ENCODE results near the gene CTBP1. TPM values are rescaled to one million over a fixed set of nuclear protein-coding genes. Genes with fewer than 3 reads are reported as not detected.
"Not testable (repeated sequence)": the region's sequence is repeated elsewhere in the genome, so short reads cannot be mapped to it uniquely, and the experiment has no call there.

The CTBP1 gene
- 100 to 1,000 TPM; 120 to 180 (median 146) TPM for total RNA-seq

DNA sequence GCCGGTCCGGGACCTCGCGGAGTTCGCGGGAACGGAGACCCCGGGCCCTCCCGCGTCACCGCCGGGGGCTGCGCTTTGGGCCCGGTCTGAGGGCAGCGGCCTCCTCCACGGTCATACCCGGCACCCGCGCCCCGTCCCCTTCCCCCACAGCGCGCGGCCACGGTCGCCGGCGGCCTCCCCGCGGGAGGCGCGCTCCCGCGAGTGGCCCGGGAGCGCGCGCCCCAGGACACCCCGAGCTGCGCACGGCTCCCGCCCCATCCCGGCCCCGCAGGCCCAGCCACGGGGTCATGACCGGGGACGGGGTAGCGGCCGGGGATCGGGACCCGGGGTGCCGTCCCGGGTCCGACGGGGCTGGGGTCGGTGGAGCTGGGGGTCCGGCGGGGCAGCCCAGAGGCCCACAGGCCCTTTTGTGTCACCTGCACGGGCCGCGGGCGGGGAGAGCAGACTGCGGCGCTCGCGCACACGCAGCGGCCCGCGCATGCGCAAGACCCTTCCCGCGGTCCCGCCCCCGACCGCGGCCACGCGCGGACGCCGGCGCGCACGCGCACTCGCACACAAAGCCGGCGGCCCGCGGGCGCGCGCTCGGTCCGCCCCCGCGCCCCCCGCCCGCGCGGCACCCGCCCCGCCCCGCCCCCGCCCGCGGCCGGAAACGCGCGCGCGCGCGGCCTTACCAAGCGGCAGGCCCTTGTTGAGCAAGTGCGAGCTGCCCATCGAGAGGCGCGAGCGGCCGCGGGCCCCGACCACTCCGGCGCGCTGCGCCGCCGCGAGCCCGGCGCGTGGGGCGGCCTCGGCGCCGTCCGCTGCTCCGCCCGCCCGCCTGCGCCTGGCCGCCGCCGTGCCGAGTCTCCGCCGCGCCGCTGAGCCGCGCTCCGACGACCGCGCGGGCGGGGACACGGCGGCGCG, at the start of gene CTBP1:
Gene CTBP1, minus strand, starts transcription at position 886 of the 903 bp plus-strand sequence. CDS start 7,799 bp downstream, outside the sequence.
- in situ Hi-C loops (cut with MboI; ENCODE audit: low pct_unique_long_range_greater_than_20kb in 2 of 9, low sequenced_read_pairs in 9 of 9, unreplicated experiment in 9 of 9) = no loop called here
- WGBS, 10 experiments = 0% methylated on average over 2 of the region's 163 CpGs; no CpG with 5 or more reads in 9 of the 10 experiments
- Histone ChIP-seq H3K4me1 (replicated peaks in 1 of 2) (peaks cover 17 to 20% of the 10 kb centered on the region in 2 donors), H3K4me3 (peak within 1 kb of the TSS; percentile 75 to 100 (median 93)), H3K27ac (peak within 1 kb of the TSS; percentile 98 to 99)
- peak; percentile 28 to 63 (median 52) for ATAC-seq (replicated peaks in 6 of 8)

DNA sequence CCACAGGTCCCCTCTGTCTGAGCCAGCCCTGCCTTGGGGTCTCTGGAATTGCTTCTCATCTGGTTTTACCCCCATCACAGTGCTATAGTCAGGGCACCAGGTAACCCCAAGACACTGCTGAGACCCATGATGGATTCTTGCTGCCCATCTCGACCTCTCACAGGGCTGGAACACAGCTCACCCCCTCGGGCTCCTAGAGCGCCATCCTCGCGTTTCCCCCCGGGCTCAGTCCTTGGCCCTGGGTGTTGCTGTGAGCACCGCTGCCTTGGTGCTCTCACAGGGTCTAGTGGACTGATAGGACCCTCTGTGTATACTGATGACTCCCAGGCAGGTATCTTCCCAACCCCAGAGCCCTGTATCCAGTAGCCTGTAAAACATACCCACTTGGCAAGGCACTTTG, 49.5 kb upstream of the CTBP1 start:
- H3K4me1 ChIP-seq (replicated peaks in 1 of 2) = no peaks in the 10 kb centered on the region
- H3K4me3 ChIP-seq = no peak overlapping the region
- in situ Hi-C loops (cut with MboI; ENCODE audit: low pct_unique_long_range_greater_than_20kb in 2 of 9, low sequenced_read_pairs in 9 of 9, unreplicated experiment in 9 of 9) = no loop called here
- ATAC-seq (replicated peaks in 6 of 8) = no peak
- H3K27ac ChIP-seq = no peak overlapping the region
- WGBS, 10 experiments = 90 to 100% (median 93%) methylated on average over 1 to 7 of the region's 7 CpGs; no CpG with 5 or more reads in 7 of the 10 experiments

DNA sequence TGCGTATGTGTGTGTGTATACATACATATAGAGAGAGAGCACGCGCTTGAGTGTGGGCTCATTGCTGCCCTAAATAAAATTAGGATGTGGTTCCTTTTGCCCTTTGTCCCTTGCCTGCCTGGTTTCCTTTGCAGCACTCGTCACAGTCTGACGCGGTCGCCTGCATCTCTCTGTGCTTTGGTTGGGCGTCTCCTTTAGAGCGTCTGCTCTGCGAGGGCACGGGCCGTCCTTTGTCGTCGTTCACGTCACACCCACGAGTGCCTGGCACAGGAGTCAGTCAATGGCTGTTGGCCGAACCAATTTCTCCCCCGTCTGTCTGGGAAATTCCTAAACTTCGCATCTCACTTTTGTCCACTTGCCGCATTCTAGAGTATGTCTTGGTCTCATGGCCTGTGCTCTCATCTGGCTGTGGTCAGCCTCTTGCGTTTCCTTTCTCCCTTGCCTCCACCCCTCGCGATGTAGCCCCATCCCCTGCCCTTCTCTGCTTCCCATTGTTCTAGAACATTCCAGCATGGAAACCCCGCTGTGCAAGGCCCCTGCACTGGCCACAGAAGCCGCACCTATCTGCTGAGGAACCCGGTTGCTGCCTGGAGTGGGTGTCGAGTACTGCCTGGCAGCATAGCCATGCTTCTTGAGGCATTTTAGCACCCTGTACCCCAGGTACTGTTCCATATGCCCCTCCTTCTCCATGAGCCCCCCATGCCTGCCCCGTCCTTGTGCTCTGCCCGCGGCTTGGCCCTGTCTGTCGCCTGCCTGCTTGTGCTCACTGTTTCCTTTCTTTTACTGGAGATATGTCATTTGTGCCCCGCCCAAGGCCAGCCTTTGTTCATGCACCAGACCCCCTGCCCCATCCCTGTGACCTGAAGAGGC, 48.8 kb upstream of the CTBP1 start:
- in situ Hi-C loops (cut with MboI; ENCODE audit: low pct_unique_long_range_greater_than_20kb in 2 of 9, low sequenced_read_pairs in 9 of 9, unreplicated experiment in 9 of 9) = no loop called here
- WGBS, 10 experiments = 79 to 96% (median 92%) methylated on average over 3 to 15 of the region's 32 CpGs; no CpG with 5 or more reads in 1 of the 10 experiments
- Histone ChIP-seq H3K27ac (no peak overlapping the region), H3K4me1 (replicated peaks in 1 of 2) (no peaks in the 10 kb centered on the region), H3K4me3 (no peak overlapping the region)
- no peak for ATAC-seq (replicated peaks in 6 of 8)

DNA sequence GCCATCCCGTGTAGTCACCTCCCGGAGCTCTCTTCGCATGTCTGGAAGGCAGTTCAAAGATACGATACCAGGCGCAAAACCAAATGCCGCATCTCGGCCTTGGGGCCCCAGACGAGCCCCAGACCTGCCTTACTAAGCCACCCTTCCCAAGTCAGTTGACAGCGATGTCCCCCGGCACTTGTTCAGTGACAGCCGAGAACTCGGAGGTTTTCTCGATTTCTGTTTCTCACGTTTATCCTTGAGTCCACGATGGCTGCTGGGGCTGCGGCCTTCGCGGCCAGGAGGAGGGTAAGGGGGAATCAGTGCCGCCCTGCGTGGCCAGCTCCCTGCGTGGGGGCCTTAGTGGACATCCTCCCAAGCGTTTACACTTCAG, 48.1 kb upstream of the CTBP1 start:
- peaks cover 0 to under 1% of the 10 kb centered on the region in 2 donors for H3K4me1 ChIP-seq (replicated peaks in 1 of 2)
- in situ Hi-C loops (cut with MboI; ENCODE audit: low pct_unique_long_range_greater_than_20kb in 2 of 9, low sequenced_read_pairs in 9 of 9, unreplicated experiment in 9 of 9) = no loop called here
- no peak for ATAC-seq (replicated peaks in 6 of 8)
- no peak overlapping the region for H3K4me3 ChIP-seq
- WGBS, 10 experiments = 40 to 94% (median 86%) methylated on average over 1 to 22 of the region's 22 CpGs; no CpG with 5 or more reads in 5 of the 10 experiments
- H3K27ac ChIP-seq = no peak overlapping the region

DNA sequence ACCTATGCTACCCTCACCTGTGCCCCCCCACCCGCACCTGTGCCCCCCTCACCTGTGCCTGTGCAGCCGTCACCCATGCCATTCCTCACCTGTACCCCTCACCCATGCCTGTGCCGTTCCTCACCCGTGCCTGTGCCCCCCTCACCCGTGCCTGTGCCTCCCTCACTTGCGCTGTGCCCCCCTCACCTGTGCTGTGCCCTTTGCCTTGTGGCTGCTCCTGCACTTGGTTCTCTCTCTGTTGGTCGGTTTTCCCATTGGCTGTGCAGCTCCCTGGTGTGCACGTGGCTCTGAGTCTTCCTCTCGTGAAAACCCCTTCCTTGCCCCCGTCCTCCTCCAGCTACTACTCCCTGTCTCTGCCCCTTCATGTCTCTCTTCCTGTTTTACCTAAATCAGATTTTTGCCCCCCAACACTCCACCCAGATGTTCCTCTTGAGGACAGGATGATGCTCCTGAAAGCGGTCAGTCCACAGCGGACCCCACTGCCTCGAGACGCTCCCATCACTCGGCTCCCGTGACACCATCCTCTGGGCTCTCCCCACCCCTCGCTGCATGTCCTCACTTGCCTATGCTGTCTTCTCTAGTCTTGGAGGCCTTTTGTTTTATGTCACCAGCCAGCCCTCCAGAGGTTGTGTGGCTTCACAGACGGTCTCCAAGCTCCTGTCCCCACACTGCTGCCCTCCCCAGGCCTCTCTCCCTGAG, 47.5 kb upstream of the CTBP1 start:
- 69 to 100% (median 96%) methylated on average over 3 to 5 of the region's 18 CpGs; no CpG with 5 or more reads in 5 of the 10 experiments for WGBS, 10 experiments
- in situ Hi-C loops (cut with MboI; ENCODE audit: low pct_unique_long_range_greater_than_20kb in 2 of 9, low sequenced_read_pairs in 9 of 9, unreplicated experiment in 9 of 9) = no loop called here
- Histone ChIP-seq H3K4me3 (no peak overlapping the region), H3K4me1 (replicated peaks in 1 of 2) (peaks cover 1 to 6% of the 10 kb centered on the region in 2 donors), H3K27ac (no peak overlapping the region)
- ATAC-seq (replicated peaks in 6 of 8) = no peak

DNA sequence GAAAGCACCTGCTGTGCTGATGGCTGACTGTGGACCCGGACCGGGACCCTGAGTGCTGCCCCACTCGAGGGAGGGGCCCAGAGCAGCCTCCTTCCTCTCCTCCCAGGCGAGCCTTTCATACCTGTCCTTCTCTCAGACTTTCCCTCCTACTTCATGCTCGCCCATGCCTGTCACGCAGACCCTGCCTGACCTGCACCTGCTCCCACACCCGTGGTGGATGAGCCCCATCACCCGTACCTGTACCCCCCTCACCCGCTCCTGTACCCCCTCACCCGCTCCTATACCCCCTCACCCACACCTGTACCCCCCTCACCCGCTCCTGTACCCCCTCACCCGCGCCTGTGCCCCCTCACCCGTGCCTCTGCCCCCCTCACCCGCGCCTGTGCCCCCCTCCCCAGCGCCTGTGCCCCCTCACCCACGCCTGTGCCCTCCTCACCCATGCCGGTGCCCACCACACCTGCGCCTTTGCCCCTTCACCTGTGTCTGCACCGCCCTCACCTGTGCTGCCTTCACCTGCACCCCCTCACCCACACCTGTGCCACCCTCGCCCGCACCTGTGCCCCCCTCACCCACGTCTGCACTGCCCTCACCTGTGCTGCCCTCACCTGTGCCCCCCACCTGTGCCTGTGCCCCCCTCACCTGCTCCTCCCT, 46.6 kb upstream of the CTBP1 start:
- 20 to 80% (median 33%) methylated on average over 1 to 3 of the region's 24 CpGs; no CpG with 5 or more reads in 6 of the 10 experiments for WGBS, 10 experiments
- no peak overlapping the region for H3K4me3 ChIP-seq
- ATAC-seq (replicated peaks in 6 of 8) = peak in 1 of 8 experiments; percentile 13
- in situ Hi-C loops (cut with MboI; ENCODE audit: low pct_unique_long_range_greater_than_20kb in 2 of 9, low sequenced_read_pairs in 9 of 9, unreplicated experiment in 9 of 9) = no loop called here
- H3K27ac ChIP-seq = no peak overlapping the region
- peaks cover 8 to 14% of the 10 kb centered on the region in 2 donors for H3K4me1 ChIP-seq (replicated peaks in 1 of 2)

DNA sequence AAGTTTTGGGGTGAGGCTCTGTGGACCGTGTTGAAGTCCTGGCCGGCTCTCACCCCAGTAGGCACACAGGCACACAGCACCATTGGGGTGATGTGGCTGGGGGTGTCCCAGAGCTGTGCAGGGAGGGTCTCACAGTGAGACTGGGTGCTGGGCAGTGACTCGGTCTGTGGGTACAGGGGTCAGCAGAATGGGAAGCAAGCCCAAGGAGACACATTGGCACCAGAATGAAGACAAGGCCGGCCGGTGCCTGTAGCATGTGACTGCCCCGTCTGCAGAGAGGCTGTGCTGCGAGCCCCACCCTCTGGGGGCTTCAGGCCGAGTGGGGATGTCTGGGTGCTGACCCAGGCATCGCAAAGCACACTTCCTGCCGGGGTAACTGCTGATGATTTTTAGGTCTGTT, 46.0 kb upstream of the CTBP1 start:
- Histone ChIP-seq H3K4me1 (replicated peaks in 1 of 2) (peaks cover 8 to 14% of the 10 kb centered on the region in 2 donors), H3K4me3 (no peak overlapping the region), H3K27ac (no peak overlapping the region)
- 48 to 100% (median 93%) methylated on average over 1 to 5 of the region's 10 CpGs; no CpG with 5 or more reads in 6 of the 10 experiments for WGBS, 10 experiments
- in situ Hi-C loops (cut with MboI; ENCODE audit: low pct_unique_long_range_greater_than_20kb in 2 of 9, low sequenced_read_pairs in 9 of 9, unreplicated experiment in 9 of 9) = no loop called here
- ATAC-seq (replicated peaks in 6 of 8) = peak in 4 of 8 experiments; percentile 9 to 20 (median 11)

DNA sequence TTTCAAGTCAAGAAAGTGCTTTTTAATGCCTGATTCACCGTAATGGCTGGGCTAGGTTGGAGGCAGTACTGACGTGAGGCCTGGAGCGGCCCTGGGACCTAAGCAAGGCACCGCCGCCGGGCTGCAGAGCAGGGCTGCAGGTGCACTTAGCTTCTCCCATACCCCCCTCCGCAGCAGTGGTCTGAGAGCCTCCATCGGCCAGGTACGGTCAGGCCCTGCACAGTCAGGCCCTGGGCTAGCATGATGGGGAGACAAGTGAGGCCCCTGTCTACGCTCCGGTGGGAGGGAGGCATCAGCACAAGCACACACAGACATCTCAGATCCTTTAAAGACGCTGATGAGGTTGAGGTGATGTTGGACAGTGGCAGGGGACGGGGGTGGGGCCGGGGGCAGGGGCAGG, 45.5 kb upstream of the CTBP1 start:
- no peak for ATAC-seq (replicated peaks in 6 of 8)
- 75 to 100% (median 100%) methylated on average over 1 to 7 of the region's 14 CpGs; no CpG with 5 or more reads in 5 of the 10 experiments for WGBS, 10 experiments
- Histone ChIP-seq H3K4me1 (replicated peaks in 1 of 2) (peaks cover 8 to 14% of the 10 kb centered on the region in 2 donors), H3K4me3 (no peak overlapping the region), H3K27ac (no peak overlapping the region)
- in situ Hi-C loops (cut with MboI; ENCODE audit: low pct_unique_long_range_greater_than_20kb in 2 of 9, low sequenced_read_pairs in 9 of 9, unreplicated experiment in 9 of 9) = no loop called here

DNA sequence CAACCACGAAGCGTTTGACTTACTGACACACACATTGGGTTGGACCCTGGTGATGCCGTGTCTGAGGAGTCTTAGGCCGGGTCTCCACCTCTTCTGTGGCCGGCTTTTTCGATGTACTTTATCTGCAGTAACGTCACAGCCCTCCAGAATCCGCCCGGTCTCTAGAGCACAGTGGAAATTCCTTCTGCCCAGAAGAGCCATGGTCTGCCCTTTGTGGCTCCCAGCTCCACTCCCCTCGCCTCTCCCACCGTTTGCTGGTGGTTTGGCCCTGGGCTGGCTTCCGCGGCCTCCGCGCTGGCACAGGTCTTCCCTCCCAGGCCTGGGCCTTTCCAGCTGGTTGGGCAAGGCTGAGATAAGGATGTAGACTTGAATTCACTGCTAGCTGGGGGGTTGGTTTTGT, 45.1 kb upstream of the CTBP1 start:
- no peak overlapping the region for H3K4me3 ChIP-seq
- no peak for ATAC-seq (replicated peaks in 6 of 8)
- no peak overlapping the region for H3K27ac ChIP-seq
- H3K4me1 ChIP-seq (replicated peaks in 1 of 2) = peaks cover 8 to 15% of the 10 kb centered on the region in 2 donors
- in situ Hi-C loops (cut with MboI; ENCODE audit: low pct_unique_long_range_greater_than_20kb in 2 of 9, low sequenced_read_pairs in 9 of 9, unreplicated experiment in 9 of 9) = no loop called here
- WGBS, 10 experiments = 70 to 100% (median 88%) methylated on average over 3 to 7 of the region's 15 CpGs; no CpG with 5 or more reads in 6 of the 10 experiments

DNA sequence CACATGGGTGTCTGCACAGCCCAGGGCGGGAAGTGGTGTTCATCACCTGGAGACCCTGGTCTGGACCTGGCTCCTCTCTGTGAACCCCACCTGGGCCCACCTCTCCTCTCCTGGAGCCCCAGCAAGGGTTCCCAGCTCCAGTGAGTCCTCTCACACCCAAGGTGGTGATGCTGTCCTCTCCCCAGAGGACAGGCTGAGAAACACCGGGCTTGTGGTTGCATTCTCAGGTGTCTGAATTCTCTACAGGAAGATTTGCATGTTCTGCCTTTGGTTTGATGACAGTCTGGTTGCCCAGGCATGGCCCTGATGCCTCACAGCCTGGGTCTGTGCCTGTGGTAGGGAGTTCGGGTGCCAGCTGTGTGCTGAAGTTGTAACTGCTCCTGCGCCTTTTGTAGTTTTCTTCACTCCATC, 44.6 kb upstream of the CTBP1 start:
- Histone ChIP-seq H3K4me3 (no peak overlapping the region), H3K27ac (no peak overlapping the region), H3K4me1 (replicated peaks in 1 of 2) (peaks cover 12 to 20% of the 10 kb centered on the region in 2 donors)
- no peak for ATAC-seq (replicated peaks in 6 of 8)
- in situ Hi-C loops (cut with MboI; ENCODE audit: low pct_unique_long_range_greater_than_20kb in 2 of 9, low sequenced_read_pairs in 9 of 9, unreplicated experiment in 9 of 9) = no loop called here
- 80 to 100% (median 92%) methylated on average over 1 to 3 of the region's 4 CpGs; no CpG with 5 or more reads in 5 of the 10 experiments for WGBS, 10 experiments

DNA sequence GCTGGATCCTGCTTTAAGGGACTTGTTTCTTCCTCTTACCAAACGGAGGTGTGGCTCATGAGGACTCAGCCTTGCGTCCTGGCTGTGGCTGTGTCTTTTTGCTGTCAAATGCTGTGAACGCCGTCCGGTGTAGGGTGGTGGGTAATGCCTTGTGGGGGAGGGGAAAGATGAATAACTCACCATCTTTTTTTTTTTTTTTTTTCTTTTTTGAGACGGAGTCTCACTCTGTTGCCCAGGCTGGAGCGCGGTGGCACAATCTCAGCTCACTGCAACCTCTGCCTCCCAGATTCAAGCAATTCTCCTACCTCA, 43.7 kb upstream of the CTBP1 start:
- in situ Hi-C loops (cut with MboI; ENCODE audit: low pct_unique_long_range_greater_than_20kb in 2 of 9, low sequenced_read_pairs in 9 of 9, unreplicated experiment in 9 of 9); ATAC-seq (replicated peaks in 6 of 8); H3K27ac ChIP-seq; H3K4me3 ChIP-seq: not testable (repeated sequence)
- 80 to 100% methylated on average over 1 to 2 of the region's 8 CpGs; no CpG with 5 or more reads in 8 of the 10 experiments for WGBS, 10 experiments
- H3K4me1 ChIP-seq (replicated peaks in 1 of 2) = peaks cover 12 to 20% of the 10 kb centered on the region in 2 donors
